Caki2 (cell line): Measurements from ENCODE around the gene ZSCAN16. TPM values are rescaled to one million over a fixed set of nuclear protein-coding genes. Genes with fewer than 3 reads are reported as not detected.
A peak's percentile ranks its signal among the peaks of the same experiment; 100 is the strongest.
"Not testable (repeated sequence)": the region's sequence is repeated elsewhere in the genome, so short reads cannot be mapped to it uniquely, and the experiment has no call there.

Experiments used
- DNase-seq: peaks from one replicate; pipeline ENCODE4 v3.0.0-alpha.2; 2015; ENCODE audit warnings: low read depth
- in situ Hi-C: cut with HindIII; loops from 2 replicates; pipeline ENCODE4 v1.10.0; 2016; ENCODE audit warnings: low sequenced_read_pairs, low pct_unique_long_range_greater_than_20kb, mixed read lengths
- total RNA-seq: library from RNA; depleted of rRNA; stranded (reverse); fragments of >200 nt; shearing (Covaris generic); gene quantifications from 2 replicates; pipeline ENCODE4 v1.2.3, GENCODE V29; 2014; ENCODE audit warnings: low replicate concordance; rRNA removed

Gene ZSCAN16
- total RNA-seq = 0.88 and 4.8 TPM in 2 replicates

DNA sequence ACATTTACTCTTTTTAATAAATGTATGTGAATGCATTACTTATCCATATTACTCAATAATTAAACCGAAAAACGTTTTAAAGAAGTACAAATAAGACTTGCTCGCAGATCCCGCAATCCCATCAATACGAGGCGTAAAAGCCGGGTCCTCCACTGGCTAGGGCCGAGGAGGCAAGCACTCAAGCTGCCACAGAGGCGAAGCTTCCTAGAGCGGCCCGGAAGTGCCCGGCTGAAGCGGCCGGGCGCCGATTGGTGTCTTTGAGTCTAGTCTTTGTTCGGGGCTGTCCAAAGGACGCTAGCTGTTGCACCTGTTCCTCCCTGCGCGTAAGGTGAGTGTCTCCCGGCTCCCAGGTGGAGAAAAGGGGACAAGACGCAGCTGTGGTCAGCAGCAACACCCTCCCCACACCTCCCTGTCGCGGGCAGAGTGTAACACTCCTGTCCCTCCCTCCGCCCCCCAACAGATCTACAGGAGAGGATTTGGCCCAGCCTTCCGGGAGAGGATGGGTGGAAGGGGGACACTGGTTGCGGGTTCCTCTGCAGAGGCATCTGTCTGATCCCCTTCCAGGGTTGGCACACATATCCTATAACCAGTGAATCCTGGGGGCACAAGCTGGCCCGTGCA, at the start of gene ZSCAN16:
Gene ZSCAN16 (plus strand): TSS at position 260 of the 621 bp plus-strand sequence. CDS start 835 bp downstream, outside the sequence.
- in situ Hi-C loops = no loop called here
- peak; percentile 79 for DNase-seq

GRCh38 chr6:28078050-28078449, 46.4 kb upstream of the ZSCAN16 start:
- in situ Hi-C loops = no loop called here
- DNase-seq = no peak

DNA sequence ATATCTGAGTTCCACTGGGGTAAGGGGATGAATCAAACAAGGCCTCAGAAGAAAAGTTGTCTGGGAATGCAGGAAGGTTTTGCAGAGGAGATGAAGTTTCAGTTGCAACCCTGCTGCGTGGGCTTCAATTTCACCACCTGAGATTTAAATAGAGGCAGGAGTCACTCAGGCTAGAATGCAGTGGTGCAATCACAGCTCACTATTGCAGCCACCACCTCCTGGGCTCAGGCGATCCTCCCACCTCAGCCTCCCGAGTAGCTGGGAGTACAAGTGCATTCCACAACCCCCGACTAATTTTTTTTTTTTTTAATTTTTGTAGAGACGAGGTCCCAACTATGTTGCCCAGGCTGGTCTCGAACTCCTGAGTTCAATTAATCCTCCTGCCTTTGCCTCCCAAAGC, 45.6 kb upstream of the ZSCAN16 start:
- in situ Hi-C loops = no loop called here
- DNase-seq = no peak

DNA sequence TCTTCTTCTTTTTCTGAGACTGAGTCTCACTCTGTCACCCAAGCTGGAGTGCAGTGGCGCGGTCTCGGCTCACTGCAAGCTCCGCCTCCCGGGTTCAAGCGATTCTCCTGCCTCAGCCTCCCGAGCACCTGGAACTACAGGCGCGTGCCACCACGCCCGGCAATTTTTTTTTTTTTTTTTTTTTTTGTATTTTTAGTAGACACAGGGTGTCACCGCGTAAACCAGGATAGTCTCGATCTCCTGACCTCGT, 44.1 kb upstream of the ZSCAN16 start, which contains the start of gene ZNF165:
Gene ZNF165 (plus strand): TSS at position 188 of the 250 bp plus-strand sequence. CDS start 4,913 bp downstream, outside the sequence.
- DNase-seq, in situ Hi-C loops: not testable (repeated sequence)

DNA sequence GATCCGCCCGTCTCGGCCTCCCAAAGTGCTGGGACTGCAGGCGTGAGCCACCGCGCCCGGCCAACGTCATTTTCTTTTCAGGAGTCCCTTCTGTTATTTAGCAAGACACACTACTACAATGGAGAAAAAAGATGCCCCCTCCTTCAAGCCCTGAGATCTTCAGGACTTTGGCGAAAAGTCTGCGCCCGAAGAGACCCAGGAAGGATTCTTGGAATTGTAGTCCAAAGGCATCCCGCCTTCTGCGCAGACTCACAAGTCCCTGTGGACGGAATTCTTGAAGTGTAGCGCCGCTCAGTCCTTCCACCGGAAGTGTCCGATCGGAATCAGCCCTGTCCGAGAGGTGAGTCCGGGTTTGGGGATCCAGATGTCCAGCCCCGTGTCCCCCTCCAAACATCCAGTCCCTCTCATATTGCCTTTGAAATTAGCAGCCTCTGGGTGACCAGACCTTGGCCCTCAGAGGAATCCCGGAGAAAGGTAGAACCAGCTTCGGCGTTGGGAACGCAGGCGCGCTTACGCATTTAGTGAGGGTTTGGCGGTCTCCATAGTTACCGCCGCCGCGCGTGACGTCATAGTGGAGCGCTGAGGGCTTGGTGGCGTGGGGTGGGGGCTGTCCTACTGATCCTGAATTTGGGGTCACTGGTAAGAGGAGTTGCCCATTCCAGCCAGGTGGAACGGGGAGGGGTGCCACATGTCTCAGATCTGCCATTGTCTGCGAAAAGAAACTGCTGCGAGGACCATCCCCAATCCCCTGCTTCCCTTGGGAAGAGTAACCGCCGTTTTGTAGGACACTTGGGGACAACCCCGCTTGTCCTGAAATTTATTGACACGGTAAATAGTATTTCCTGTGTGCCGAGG, 43.6 kb upstream of the ZSCAN16 start:
- in situ Hi-C loops = no loop called here
- DNase-seq = peak; percentile 98

- in situ Hi-C loops = no loop called here
- DNase-seq = no peak
These were observed 43.0 kb upstream of the ZSCAN16 start for GRCh38 chr6:28081486-28081751.

DNA sequence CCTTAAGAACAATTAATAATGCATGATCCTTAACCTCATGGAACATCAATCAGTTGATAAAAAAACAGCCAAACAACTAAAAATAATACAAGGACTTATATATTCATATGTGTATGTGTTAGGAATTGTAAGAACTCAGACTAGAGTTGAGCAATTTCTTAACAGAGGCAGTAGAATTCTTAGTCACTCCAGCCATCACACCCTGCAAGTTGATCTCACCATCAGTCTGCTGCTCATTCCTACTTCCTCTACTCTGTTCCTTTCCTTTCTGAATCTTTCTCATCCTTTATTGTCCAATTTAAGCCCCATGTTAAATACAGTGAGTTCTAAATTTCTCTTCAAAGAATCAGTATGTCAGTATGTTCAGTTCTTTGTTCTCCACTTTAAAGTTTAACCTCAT, 41.5 kb upstream of the ZSCAN16 start:
- in situ Hi-C loops = no loop called here
- DNase-seq = no peak

GRCh38 chr6:28089054-28089453, 35.4 kb upstream of the ZSCAN16 start:
- in situ Hi-C loops = no loop called here

GRCh38 chr6:28090917-28091586, 33.4 kb upstream of the ZSCAN16 start:
- in situ Hi-C loops = no loop called here
- DNase-seq = no peak

More at GRCh38 chr6:28089054-28089453, 35.4 kb upstream of the ZSCAN16 start:
- peak; percentile 28 for DNase-seq

- DNase-seq, in situ Hi-C loops: not testable (repeated sequence)
These were observed 22.2 kb upstream of the ZSCAN16 start for GRCh38 chr6:28102222-28102621.

DNA sequence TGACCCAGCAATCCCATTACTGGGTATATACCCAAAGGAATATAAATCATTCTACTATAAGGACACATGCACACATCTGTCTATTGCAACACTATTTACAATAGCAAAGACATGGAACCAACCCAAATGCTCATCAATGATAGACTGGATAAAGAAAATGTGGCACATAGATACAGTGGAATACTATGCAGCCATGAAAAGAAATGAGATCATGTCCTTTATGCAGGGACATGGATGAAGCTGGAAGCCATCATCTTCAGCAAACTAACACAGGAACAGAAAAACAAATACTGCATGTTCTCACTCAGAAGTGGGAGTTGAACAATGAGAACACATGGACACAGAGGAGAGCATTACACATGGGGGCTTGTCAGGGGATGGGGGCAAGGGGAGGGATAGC, 21.7 kb upstream of the ZSCAN16 start:
- in situ Hi-C loops, DNase-seq: not testable (repeated sequence)

DNA sequence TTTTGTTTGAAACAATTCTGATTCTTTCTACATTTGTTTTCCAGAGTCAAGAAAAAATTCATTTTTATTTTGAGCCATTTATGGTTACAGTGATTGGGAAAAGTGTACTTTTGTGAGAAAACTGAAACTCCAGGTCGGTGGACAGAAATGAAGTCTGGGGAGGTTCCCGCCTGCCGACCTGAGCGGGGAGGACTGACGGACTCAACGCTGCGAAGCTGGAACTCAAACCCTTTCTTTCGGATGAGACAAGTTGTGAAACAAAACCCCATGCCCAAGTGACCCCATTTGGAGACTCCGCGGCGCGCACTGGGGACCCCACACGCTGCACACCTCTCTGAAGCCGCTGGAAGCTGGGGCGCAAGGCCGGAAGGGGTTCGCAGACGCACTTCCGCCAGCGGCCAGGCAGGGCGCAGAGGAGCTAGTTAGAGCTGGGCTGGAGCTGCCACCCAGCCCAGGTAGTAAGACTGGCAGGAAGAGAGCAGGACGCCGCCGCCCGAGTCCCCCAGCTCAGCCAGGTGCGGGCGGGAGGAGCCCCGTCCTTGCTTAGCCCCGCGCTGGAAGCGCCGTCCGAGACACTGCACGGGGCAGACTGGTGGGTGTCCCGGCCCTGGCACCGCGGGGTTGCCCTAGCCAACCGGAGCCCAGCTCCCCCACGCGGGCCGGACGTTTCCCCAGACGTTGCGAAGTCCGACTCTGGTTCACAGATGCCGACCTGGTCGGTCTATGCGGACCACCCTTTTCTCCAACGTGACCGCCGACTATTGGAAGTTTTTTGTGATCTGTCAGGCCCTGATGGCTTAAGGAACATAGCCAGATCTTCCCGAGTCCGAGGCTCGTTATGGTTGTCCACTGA, 19.8 kb upstream of the ZSCAN16 start:
- DNase-seq = peak; percentile 87
- in situ Hi-C loops = no loop called here

DNA sequence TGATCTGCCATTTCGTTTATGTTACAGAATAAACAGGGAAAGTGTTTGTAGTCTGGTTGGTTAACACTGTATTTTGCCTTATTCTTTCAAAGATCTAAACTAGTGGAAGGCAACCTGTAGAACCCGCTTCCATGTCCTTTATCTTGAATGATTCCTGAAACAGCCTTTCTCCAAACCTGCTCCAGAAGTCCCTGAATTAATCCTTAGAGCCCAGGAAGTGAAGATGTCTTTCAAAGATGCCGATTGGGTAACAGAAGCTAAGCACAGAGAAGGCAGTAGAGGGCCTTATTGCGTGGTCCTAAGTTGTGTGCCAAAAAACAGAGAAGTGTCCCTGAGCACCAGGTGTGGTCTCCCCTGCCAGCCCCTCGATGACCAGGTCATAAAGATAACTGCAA, 19.2 kb upstream of the ZSCAN16 start:
- in situ Hi-C loops = no loop called here

DNA sequence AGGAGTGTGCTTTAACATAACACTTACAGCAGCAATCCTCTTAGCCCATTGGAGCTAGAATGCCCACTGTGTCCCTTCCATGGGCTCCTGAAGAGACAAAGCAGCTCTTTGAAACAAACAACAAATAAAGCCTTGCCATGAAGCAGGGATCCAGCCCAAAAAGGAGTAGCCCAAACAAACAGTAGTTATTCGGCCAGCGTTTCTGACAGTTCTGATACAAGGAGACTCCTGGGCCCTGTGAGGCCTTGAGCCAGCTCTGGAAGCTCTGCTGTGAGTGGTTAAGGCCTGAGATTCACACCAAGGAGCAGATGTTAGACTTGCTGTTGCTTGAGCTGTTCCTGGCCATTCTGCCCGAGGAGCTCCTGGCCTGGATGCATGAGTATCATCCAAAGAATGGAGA, 16.9 kb upstream of the ZSCAN16 start:
- no peak for DNase-seq
- in situ Hi-C loops = no loop called here

More for the DNA sequence above, 19.2 kb upstream of the ZSCAN16 start:
- DNase-seq = no peak

- no peak for DNase-seq
- in situ Hi-C loops = no loop called here
These were observed 12.4 kb upstream of the ZSCAN16 start for GRCh38 chr6:28111964-28112363.

DNA sequence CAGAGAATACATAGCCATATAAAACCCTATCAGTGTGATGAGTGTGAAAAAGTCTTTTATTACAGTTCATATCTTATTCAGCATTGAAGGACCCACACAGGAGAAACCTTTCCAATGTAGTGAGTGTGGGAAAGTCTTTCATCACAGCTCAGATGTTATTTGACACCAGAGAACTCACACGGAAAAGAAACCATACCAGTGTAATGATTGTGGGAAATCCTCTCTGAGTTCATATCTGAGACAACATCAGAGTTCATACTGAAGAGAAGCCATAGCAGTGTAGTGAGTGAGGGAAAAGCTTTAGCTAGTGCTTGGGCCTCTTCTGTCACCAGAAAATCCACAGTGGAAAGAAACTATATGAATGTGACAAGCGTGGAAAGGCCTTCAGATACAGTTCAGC, 8.6 kb upstream of the ZSCAN16 start:
- no peak for DNase-seq
- in situ Hi-C loops = no loop called here

- DNase-seq = no peak
- in situ Hi-C loops = no loop called here
These were observed 6.9 kb upstream of the ZSCAN16 start for GRCh38 chr6:28117386-28118050.

GRCh38 chr6:28118217-28118616, 6.2 kb upstream of the ZSCAN16 start:
- in situ Hi-C loops = no loop called here
- no peak for DNase-seq
